ENCODE measurements around the gene ARHGAP29.
A peak's percentile ranks its signal among the peaks of the same experiment; 100 is the strongest.
"Not testable (repeated sequence)": the region's sequence is repeated elsewhere in the genome, so short reads cannot be mapped to it uniquely, and the experiment has no call there.

Gene ARHGAP29

DNA sequence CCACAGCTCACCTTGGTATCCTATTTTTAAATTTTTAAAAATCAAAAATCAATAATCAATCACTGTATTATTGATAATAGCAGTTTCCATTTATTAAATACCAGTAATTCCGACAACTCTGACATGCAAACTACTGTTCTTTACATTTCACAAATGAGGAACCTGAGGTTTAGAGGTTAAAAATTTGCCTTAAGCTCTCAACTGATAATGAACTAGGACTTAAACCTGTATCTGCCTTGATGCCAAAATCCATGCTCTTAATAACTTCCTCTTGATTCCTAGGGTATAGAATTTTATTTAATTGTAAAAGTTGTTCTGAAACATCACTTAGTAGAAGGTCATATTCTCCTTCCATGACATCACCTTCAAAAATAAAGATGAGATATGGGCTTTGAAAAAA, 5.6 kb downstream of the ARHGAP29 start:
- peak; percentile 61 for DNase-seq

- DNase-seq, result no peak
These were observed 6.5 kb downstream of the ARHGAP29 start for GRCh38 chr1:94230920-94231319.

DNA sequence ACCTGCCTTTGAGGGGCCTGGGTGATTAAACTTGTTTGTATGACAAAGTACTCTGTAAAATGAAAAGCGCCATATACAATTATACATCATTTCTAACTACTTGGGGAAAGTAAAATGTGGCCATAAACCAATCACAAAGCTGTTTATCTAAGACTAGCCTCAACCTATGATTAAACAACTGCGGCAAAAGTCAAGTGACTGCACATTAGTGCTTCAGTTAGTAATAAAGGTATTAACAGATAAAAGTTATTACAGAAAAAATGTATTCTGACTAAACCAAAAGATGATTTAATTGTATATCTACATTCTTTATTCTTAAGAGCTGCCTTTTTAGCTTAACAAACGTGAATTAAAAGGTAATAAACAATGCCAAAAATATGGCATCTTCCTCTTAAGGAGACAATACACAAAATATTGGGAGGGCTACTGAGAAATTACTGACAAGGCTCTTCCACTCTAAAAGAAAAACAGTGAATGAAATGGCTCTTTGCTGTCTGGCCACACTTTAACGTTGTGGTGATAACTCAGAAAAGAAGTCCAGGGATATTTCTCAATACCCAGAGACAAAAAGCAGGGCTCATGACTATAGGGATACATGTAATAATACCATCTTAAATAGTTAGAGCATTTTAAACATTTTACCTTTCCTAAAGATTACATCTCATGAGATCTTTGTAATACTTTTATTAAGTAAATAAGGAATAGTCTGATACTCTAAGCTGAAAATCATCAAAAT, 8.6 kb downstream of the ARHGAP29 start:
- no peak for DNase-seq

GRCh38 chr1:94227624-94228023, 9.8 kb downstream of the ARHGAP29 start:
- no peak for DNase-seq

GRCh38 chr1:94225845-94226244, 11.5 kb downstream of the ARHGAP29 start:
- DNase-seq, result no peak

GRCh38 chr1:94218332-94218731, 19.1 kb downstream of the ARHGAP29 start:
- DNase-seq, result no peak

DNA sequence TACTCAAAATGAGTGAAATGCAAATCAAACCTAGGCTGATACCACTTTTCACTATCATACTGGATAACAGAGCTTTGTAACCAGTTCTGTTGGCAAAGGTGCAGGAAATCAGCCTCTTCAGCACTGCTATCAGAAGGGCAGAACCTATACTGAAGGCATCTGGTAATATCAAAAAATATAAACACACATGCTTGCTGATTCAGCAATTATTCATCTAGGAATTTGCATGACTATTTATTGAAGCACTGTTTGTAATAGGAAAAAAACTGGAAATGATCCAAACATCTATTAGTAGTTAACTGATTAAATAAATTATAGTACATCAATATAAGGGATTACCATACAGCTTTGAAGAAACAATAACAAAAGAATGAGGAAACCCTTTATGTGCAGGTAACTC, 21.4 kb downstream of the ARHGAP29 start:
- no peak for DNase-seq

DNA sequence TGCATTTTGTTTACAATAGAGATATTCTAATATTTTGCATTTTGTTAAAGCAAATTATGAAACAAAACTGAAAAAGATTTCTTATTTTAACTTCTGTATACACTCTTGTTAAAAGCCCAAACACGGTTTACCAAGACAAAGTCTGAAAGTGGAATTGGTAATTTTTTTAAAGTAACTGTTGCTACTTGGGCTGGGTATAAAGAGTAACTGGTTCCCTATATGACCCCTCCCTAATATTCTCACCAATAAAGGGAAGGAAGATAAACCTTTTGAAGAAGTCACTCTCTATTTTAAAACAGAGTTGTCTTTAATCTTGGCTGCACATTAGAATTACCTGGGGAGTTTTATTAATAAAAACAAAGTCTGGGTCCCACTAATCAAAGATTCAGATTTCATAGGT, 27.4 kb downstream of the ARHGAP29 start:
- DNase-seq, result no peak

DNA sequence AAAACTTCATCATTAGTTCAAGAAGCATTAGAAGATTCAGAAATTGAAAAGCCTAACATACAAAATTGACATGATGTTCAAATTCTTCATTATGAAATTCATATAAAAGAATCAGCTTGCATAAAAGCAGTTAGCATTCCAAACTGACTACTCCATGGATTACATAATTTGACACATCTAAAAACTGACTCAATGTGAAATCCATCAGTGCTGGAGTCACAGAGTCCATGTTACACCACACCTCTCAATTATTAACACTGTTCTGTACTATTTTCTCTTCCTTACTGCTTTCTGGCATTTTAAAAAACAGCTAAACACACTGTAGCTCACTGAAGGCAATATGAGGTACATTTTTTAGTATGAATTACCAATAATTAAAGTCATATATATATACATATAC, 28.0 kb downstream of the ARHGAP29 start:
- no peak for DNase-seq

DNA sequence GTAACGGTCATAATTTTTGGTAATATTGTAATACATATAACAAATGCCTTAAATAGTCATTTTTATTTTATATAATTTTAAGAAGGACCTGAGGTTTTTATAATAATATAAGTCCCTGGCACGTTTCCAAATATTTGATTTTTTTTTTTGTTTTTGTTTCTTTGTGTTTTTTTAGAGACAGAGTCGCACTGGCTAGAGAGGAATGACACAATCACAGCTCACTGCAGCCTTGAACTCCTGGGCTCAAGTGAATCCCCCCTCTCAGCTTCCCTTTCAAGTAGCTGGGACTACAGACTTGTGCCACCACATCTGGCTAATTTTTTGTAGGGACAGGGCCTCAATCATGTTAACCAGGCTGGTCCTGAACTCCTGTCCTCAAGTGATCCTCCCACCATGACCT, 29.7 kb downstream of the ARHGAP29 start:
- no peak for DNase-seq

DNA sequence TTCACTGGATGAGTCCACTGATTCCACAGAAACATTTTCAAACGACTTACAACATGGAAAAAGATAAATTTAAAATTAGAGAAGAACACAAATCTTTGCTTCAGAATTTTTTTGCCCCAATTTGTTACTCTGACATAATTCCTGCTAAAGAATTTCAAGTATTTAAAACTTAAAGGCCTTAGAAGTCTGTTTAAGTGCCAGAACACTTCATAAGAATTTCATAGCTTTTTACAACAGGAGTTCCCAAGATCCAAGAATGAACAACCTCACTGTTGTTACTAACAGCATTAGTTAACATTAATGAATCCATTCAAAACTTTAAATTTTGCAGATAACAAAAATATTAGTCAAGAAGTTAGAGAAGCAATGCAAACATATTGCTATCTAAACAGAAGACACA, 31.7 kb downstream of the ARHGAP29 start:
- DNase-seq, result no peak

DNA sequence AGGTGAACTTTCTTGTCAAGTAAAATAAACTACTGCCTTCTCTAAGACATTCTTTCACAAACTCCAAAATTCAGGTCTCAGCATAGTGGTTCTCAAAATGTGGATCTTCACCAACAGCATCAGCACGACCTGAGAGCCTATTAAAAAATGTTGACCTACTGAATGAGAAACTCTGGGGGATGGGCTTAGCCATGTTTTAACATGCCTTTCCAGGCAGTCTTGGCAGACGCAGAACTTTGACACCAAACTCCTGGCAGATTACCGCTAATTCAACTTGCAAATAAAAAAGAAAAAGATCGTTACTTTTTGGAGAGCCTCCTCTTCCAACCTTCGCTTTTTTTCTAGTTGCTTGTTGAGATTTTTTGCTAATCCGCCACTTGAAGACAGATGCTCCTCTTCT, 35.1 kb downstream of the ARHGAP29 start:
- DNase-seq, result no peak

DNA sequence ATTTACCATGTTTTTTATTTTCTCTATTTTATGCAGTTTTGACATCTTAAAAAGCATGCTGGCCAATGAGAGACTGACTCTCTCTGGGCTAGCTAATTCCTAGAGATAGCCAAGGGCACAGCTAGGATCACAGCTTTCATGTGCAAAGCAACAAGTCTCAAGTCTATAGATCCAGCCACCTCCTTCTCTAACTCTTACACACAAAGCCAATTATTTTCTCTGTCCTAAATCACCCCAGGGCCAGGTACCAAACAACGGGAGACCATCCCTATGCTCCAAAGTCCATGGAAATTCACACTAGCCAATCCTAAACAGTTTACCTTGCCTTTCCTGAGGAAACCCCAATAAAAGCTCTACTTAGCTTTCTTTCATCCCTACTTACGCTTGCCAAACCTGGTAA, 38.0 kb downstream of the ARHGAP29 start:
- no peak for DNase-seq

DNA sequence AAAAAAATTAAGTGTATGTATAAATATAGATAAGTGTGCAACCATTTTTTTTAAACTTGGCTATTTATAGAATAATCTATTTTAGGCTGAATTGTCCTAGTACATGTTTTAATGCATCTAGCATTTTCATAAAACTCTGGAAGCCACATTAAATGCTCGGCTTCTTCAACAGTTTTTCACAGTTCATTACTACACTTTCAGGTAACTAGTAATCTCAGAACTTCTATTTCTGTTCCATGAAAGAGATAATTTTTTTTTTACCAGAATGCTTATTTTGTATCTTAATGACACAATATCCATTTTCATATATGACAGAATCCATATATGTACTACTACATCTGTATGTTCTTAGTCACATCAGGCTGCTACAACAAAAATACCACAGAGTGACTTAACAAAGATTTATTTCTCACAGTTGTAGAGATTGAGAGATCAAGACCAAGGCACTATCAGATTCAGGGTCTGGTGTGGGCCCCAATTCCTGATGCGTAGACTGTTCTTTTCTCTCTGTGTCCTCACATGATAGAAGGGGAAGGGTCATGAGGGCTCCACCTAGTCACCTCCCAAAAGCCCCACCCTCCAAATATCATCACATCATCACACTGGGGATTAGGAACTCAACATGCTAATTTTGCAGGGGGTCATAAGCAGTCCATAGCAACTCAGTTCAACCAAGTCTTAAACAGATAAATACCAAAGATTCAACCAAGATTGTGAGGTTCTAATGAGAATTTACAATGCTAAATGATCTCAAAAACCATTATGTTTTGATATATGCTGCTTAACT, 43.1 kb downstream of the ARHGAP29 start:
- no peak for DNase-seq

- DNase-seq, result no peak
These were observed 44.3 kb downstream of the ARHGAP29 start for GRCh38 chr1:94193128-94193527.

GRCh38 chr1:94191216-94191615, 46.2 kb downstream of the ARHGAP29 start:
- no peak for DNase-seq

DNA sequence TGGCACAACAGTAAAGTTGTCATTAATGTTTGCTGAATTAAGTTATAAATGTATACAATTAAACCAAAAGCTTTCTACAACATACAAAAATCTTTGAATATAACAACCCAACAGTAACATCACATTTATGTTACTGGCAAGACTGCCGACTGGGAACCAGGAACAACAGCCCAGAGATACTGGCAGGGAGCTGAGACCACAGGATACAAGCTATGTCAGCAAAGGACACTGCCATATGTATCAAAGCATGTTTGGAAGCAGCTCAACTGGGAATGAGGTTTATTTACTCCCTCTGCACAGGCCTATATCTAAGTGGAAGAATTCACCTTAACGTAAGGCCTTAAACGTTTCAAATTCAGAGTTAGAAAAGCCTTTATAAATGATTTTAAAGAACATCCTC, 50.4 kb downstream of the ARHGAP29 start:
- no peak for DNase-seq

- DNase-seq, result no peak
These were observed 54.1 kb downstream of the ARHGAP29 start for GRCh38 chr1:94183197-94183815.

- no peak for DNase-seq
These were observed 55.2 kb downstream of the ARHGAP29 start for GRCh38 chr1:94182191-94182590.

DNA sequence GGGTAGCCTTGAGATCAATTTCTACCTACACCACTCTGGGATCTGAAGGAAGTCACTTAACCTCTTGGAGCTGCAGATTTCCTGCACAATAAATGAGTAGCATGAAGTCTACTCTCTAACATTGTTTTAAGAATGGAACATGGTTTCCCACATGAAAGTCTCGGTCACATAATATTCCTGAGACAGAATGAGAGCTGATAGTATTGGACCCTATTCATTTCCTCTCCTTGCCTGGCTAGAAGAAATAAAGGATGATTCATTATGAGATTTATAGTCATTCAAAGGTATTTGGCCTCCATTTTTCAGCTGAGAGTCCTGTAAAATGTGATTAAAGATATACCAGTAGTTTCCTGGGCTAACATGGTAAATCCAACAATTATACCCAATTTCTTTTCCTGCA, 56.7 kb downstream of the ARHGAP29 start:
- no peak for DNase-seq

GRCh38 chr1:94178901-94179300, 58.5 kb downstream of the ARHGAP29 start:
- DNase-seq, result no peak

DNA sequence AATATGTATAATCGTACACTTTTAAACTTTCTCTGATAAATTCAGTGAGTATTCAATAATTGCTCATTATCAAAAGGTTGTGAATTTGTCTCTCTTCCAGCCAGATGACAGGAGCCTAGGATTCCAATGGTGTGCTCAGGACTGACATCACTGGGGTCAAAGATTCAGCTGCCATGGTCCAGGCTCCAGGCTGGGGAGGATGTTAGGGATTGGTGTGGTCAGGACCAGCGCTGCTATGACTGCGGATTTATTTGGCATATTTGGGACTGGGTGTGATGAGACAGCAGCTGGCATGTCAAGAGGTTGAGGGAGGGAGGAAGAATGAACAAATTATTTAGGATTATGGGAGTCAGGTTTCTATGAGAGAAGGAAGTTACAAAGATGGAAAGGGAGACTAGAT, 68.3 kb downstream of the ARHGAP29 start:
- no peak for DNase-seq

DNA sequence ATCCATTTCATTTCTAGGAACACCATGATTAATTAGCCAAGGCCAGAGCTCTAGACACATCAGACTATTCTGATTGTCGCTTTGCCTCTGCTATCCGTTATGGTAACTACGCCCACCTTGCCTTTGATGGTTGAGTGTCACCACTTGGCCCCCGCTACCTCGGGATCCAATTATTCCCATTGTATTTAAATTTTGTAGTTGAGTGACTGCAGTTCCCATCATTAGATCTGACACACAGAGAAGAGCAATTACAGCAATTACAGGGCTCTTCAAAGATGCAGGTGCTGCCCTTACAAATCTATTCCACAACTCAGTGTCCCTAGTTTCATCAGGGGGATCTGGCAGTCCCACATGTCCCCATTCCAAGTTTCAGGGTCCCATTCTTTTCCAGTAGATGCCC, 71.5 kb downstream of the ARHGAP29 start:
- no peak for DNase-seq

DNA sequence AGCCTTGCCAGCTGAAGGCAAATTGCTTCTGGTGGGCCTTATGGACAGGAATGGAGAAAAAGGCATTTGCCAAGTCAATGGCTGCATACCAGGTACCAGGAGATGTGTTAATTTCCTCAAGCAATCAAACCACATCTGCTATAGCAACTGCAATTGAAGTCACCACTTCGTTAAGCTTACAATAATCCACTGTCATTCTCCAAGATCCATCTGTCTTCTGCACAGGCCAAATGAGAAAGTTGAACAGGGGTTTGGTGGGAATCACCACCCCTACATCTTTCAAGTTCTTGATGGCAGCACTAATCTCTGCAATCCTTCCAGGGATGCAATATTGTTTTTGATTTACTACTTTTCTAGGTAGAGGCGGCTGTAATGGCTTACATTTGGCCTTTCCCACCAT, 72.5 kb downstream of the ARHGAP29 start:
- DNase-seq, result not testable (repeated sequence)
